Measurements from ENCODE around the gene SNX20.

The SNX20 gene

GRCh38 chr16:50679676-50680555 lies 1.2 kb downstream of the SNX20 start:
- Histone ChIP-seq H3K9ac (ENCODE audit: low read depth, low read length) (no peak overlapping the region), H3K4me1 (ENCODE audit: insufficient read depth, low read length) (no peaks in the 10 kb centered on the region)

GRCh38 chr16:50679266-50679665 lies 1.8 kb downstream of the SNX20 start:
- H3K4me1 ChIP-seq (ENCODE audit: insufficient read depth, low read length): no peaks in the 10 kb centered on the region
- H3K36me3 ChIP-seq (ENCODE audit: insufficient read depth, low read length): no peaks in the 10 kb centered on the region
- no peak overlapping the region for H3K9ac ChIP-seq (ENCODE audit: low read depth, low read length)
- no peaks in the 10 kb centered on the region for H3K9me3 ChIP-seq (ENCODE audit: control insufficient read depth, insufficient read depth, low read length)

More at GRCh38 chr16:50679676-50680555, 1.2 kb downstream of the SNX20 start:
- Histone ChIP-seq H3K9me3 (ENCODE audit: control insufficient read depth, insufficient read depth, low read length) (no peaks in the 10 kb centered on the region), H3K36me3 (ENCODE audit: insufficient read depth, low read length) (no peaks in the 10 kb centered on the region)

- H3K4me1 ChIP-seq (ENCODE audit: insufficient read depth, low read length): no peaks in the 10 kb centered on the region
- H3K9ac ChIP-seq (ENCODE audit: low read depth, low read length): no peak overlapping the region
- H3K36me3 ChIP-seq (ENCODE audit: insufficient read depth, low read length): no peaks in the 10 kb centered on the region
- no peaks in the 10 kb centered on the region for H3K9me3 ChIP-seq (ENCODE audit: control insufficient read depth, insufficient read depth, low read length)
These were observed 2.6 kb downstream of the SNX20 start for GRCh38 chr16:50678531-50678930.

GRCh38 chr16:50677351-50677750 lies 3.8 kb downstream of the SNX20 start:
- Histone ChIP-seq H3K4me1 (ENCODE audit: insufficient read depth, low read length) (no peaks in the 10 kb centered on the region), H3K36me3 (ENCODE audit: insufficient read depth, low read length) (no peaks in the 10 kb centered on the region)

GRCh38 chr16:50676684-50677225 lies 4.4 kb downstream of the SNX20 start:
- no peaks in the 10 kb centered on the region for H3K36me3 ChIP-seq (ENCODE audit: insufficient read depth, low read length)
- H3K9me3 ChIP-seq (ENCODE audit: control insufficient read depth, insufficient read depth, low read length): peaks cover 6% of the 10 kb centered on the region; the same call in 1 of the 2 replicates
- H3K9ac ChIP-seq (ENCODE audit: low read depth, low read length): no peak overlapping the region
- no peaks in the 10 kb centered on the region for H3K4me1 ChIP-seq (ENCODE audit: insufficient read depth, low read length)

More at GRCh38 chr16:50677351-50677750, 3.8 kb downstream of the SNX20 start:
- no peaks in the 10 kb centered on the region; the same call in 1 of the 2 replicates for H3K9me3 ChIP-seq (ENCODE audit: control insufficient read depth, insufficient read depth, low read length)
- no peak overlapping the region for H3K9ac ChIP-seq (ENCODE audit: low read depth, low read length)

- Histone ChIP-seq H3K9ac (ENCODE audit: low read depth, low read length) (no peak overlapping the region), H3K4me1 (ENCODE audit: insufficient read depth, low read length) (no peaks in the 10 kb centered on the region), H3K9me3 (ENCODE audit: control insufficient read depth, insufficient read depth, low read length) (peaks cover 6% of the 10 kb centered on the region; the same call in 1 of the 2 replicates), H3K36me3 (ENCODE audit: insufficient read depth, low read length) (no peaks in the 10 kb centered on the region)
These were observed 5.2 kb downstream of the SNX20 start for GRCh38 chr16:50675686-50676610.

GRCh38 chr16:50674831-50675230 lies 6.3 kb downstream of the SNX20 start:
- Histone ChIP-seq H3K36me3 (ENCODE audit: insufficient read depth, low read length) (no peaks in the 10 kb centered on the region), H3K4me1 (ENCODE audit: insufficient read depth, low read length) (no peaks in the 10 kb centered on the region), H3K9ac (ENCODE audit: low read depth, low read length) (no peak overlapping the region), H3K9me3 (ENCODE audit: control insufficient read depth, insufficient read depth, low read length) (peaks cover 6% of the 10 kb centered on the region; the same call in 1 of the 2 replicates)

- Histone ChIP-seq H3K36me3 (ENCODE audit: insufficient read depth, low read length) (no peaks in the 10 kb centered on the region), H3K9me3 (ENCODE audit: control insufficient read depth, insufficient read depth, low read length) (peaks cover 6% of the 10 kb centered on the region; the same call in 1 of the 2 replicates), H3K9ac (ENCODE audit: low read depth, low read length) (no peak overlapping the region)
These were observed 7.4 kb downstream of the SNX20 start for GRCh38 chr16:50673496-50674275.

GRCh38 chr16:50671644-50672260 lies 9.4 kb downstream of the SNX20 start:
- peaks cover 6% of the 10 kb centered on the region; the same call in 1 of the 2 replicates for H3K9me3 ChIP-seq (ENCODE audit: control insufficient read depth, insufficient read depth, low read length)
- no peak overlapping the region for H3K9ac ChIP-seq (ENCODE audit: low read depth, low read length)
- no peaks in the 10 kb centered on the region for H3K4me1 ChIP-seq (ENCODE audit: insufficient read depth, low read length)
- no peaks in the 10 kb centered on the region for H3K36me3 ChIP-seq (ENCODE audit: insufficient read depth, low read length)

More at GRCh38 chr16:50673496-50674275, 7.4 kb downstream of the SNX20 start:
- H3K4me1 ChIP-seq (ENCODE audit: insufficient read depth, low read length): no peaks in the 10 kb centered on the region

GRCh38 chr16:50670476-50670875 lies 10.6 kb downstream of the SNX20 start:
- Histone ChIP-seq H3K9me3 (ENCODE audit: control insufficient read depth, insufficient read depth, low read length) (peaks cover 6% of the 10 kb centered on the region; the same call in 1 of the 2 replicates), H3K9ac (ENCODE audit: low read depth, low read length) (no peak overlapping the region), H3K4me1 (ENCODE audit: insufficient read depth, low read length) (no peaks in the 10 kb centered on the region), H3K36me3 (ENCODE audit: insufficient read depth, low read length) (no peaks in the 10 kb centered on the region)

- H3K36me3 ChIP-seq (ENCODE audit: insufficient read depth, low read length): no peaks in the 10 kb centered on the region
- no peaks in the 10 kb centered on the region for H3K4me1 ChIP-seq (ENCODE audit: insufficient read depth, low read length)
- peaks cover 6% of the 10 kb centered on the region; the same call in 1 of the 2 replicates for H3K9me3 ChIP-seq (ENCODE audit: control insufficient read depth, insufficient read depth, low read length)
- H3K9ac ChIP-seq (ENCODE audit: low read depth, low read length): no peak overlapping the region
These were observed 11.4 kb downstream of the SNX20 start for GRCh38 chr16:50669741-50670140.

GRCh38 chr16:50668368-50669008 lies 12.6 kb downstream of the SNX20 start:
- Histone ChIP-seq H3K4me1 (ENCODE audit: insufficient read depth, low read length) (no peaks in the 10 kb centered on the region), H3K36me3 (ENCODE audit: insufficient read depth, low read length) (no peaks in the 10 kb centered on the region), H3K9me3 (ENCODE audit: control insufficient read depth, insufficient read depth, low read length) (peaks cover 11% of the 10 kb centered on the region; the same call in 1 of the 2 replicates), H3K9ac (ENCODE audit: low read depth, low read length) (no peak overlapping the region)
